H9 (cell line): ENCODE data around the gene SMCHD1. TPM values are rescaled to one million over a fixed set of nuclear protein-coding genes. Genes with fewer than 3 reads are reported as not detected.
"Not testable (repeated sequence)": the region's sequence is repeated elsewhere in the genome, so short reads cannot be mapped to it uniquely, and the experiment has no call there.

ENCODE experiments used
- DNase-seq: peaks from one replicate; pipeline ENCODE4 v3.0.0-alpha.2; 2017
- H2AFZ ChIP-seq: one replicate; pipeline ENCODE4 v1.6.1; 2013; ENCODE audit warnings: mild to moderate bottlenecking, low read length, control low read depth, moderate library complexity
- H2AK5ac ChIP-seq: 2 replicates; pipeline ENCODE4 v1.6.1; 2013; ENCODE audit warnings: low read length, control low read depth, mixed read lengths; ENCODE audit not compliant: insufficient read length
- H2BK120ac ChIP-seq: one replicate; pipeline ENCODE4 v1.6.1; 2013; ENCODE audit warnings: low read depth, mild to moderate bottlenecking, low read length, control low read depth, inconsistent platforms; ENCODE audit not compliant: poor library complexity, severe bottlenecking
- H2BK12ac ChIP-seq: 2 replicates; pipeline ENCODE4 v1.6.1; 2013; ENCODE audit warnings: low read length, control low read depth, mixed read lengths, low read depth; ENCODE audit not compliant: insufficient read length
- H2BK15ac ChIP-seq: 2 replicates; pipeline ENCODE4 v1.6.1; 2013; ENCODE audit warnings: low read depth, low read length, control low read depth
- H2BK20ac ChIP-seq: one replicate; pipeline ENCODE4 v1.6.1; 2013; ENCODE audit warnings: low read depth, mild to moderate bottlenecking, low read length, control low read depth, inconsistent platforms; ENCODE audit not compliant: poor library complexity, severe bottlenecking
- H2BK5ac ChIP-seq: 2 replicates; pipeline ENCODE4 v1.6.1; 2013; ENCODE audit warnings: low read length, control low read depth, mixed read lengths; ENCODE audit not compliant: insufficient read length
- H3K14ac ChIP-seq: 2 replicates; pipeline ENCODE4 v1.6.1; 2013; ENCODE audit warnings: low read length, control low read depth; ENCODE audit not compliant: insufficient read depth
- H3K18ac ChIP-seq: 2 replicates; pipeline ENCODE4 v1.6.1; 2013; ENCODE audit warnings: low read depth, mild to moderate bottlenecking, mixed read lengths, low read length, control low read depth; ENCODE audit not compliant: insufficient read length
- H3K23ac ChIP-seq: 2 replicates; pipeline ENCODE4 v1.6.1; 2013; ENCODE audit warnings: low read length, control low read depth, mixed read lengths, low read depth; ENCODE audit not compliant: insufficient read length
- H3K23me2 ChIP-seq: 2 replicates; pipeline ENCODE4 v1.6.1; 2013; ENCODE audit warnings: low read depth, mild to moderate bottlenecking, mixed read lengths, low read length, control low read depth; ENCODE audit not compliant: insufficient read length, poor library complexity, severe bottlenecking
- H3K27ac ChIP-seq: 2 replicates; pipeline ENCODE4 v1.5.1; 2013; ENCODE audit warnings: low read length, control low read depth, mixed read lengths, low read depth; ENCODE audit not compliant: insufficient read length
- H3K27me3 ChIP-seq: 2 replicates; pipeline ENCODE4 v1.6.1; 2013; ENCODE audit warnings: low read length, control low read depth, inconsistent platforms; ENCODE audit not compliant: insufficient read depth
- H3K4ac ChIP-seq: 2 replicates; pipeline ENCODE4 v1.6.1; 2013; ENCODE audit warnings: low read depth, mild to moderate bottlenecking, control low read depth, inconsistent platforms, low read length, moderate library complexity
- H3K4me1 ChIP-seq: 2 replicates; pipeline ENCODE4 v1.6.1; 2013; ENCODE audit warnings: low read length, control low read depth, inconsistent platforms; ENCODE audit not compliant: insufficient read depth
- H3K4me2 ChIP-seq: 2 replicates; pipeline ENCODE4 v1.6.1; 2013; ENCODE audit warnings: low read length, control low read depth, mixed read lengths; ENCODE audit not compliant: insufficient read length, insufficient read depth
- H3K56ac ChIP-seq: 2 replicates; pipeline ENCODE4 v1.6.1; 2013; ENCODE audit warnings: low read depth, mild to moderate bottlenecking, mixed read lengths, low read length, control low read depth; ENCODE audit not compliant: insufficient read length
- H3K79me1 ChIP-seq: 2 replicates; pipeline ENCODE4 v1.6.1; 2013; ENCODE audit warnings: low read depth, mild to moderate bottlenecking, moderate library complexity, low read length, control low read depth, inconsistent platforms; ENCODE audit not compliant: insufficient read depth, poor library complexity, severe bottlenecking
- H3K79me2 ChIP-seq: 2 replicates; pipeline ENCODE4 v1.6.1; 2013; ENCODE audit warnings: low read length, control low read depth, inconsistent platforms; ENCODE audit not compliant: insufficient read depth
- H3K9ac ChIP-seq: 2 replicates; pipeline ENCODE4 v1.6.1; 2013; ENCODE audit warnings: low read length, control low read depth, mixed read lengths; ENCODE audit not compliant: insufficient read length; ENCODE audit errors: extremely low read depth
- H3K9me3 ChIP-seq: one replicate; pipeline ENCODE4 v1.6.1; 2013; ENCODE audit warnings: low read depth, low read length, inconsistent platforms; ENCODE audit not compliant: control insufficient read depth
- H3T11ph ChIP-seq: one replicate; pipeline ENCODE4 v1.6.1; 2013; ENCODE audit warnings: mild to moderate bottlenecking, low read length, control low read depth, inconsistent platforms
- H4K20me1 ChIP-seq: one replicate; pipeline ENCODE4 v1.6.1; 2013; ENCODE audit not compliant: control insufficient read depth, insufficient read length, insufficient read depth
- H4K5ac ChIP-seq: 2 replicates; pipeline ENCODE4 v1.6.1; 2013; ENCODE audit warnings: low read depth, mild to moderate bottlenecking, mixed read lengths, low read length, control low read depth; ENCODE audit not compliant: insufficient read length
- H4K8ac ChIP-seq: replicated peaks from 2 replicates; pipeline ENCODE4 v1.6.1; 2013; ENCODE audit warnings: low read length, control low read depth, mixed read lengths, low read depth; ENCODE audit not compliant: insufficient read length
- H4K91ac ChIP-seq: 2 replicates; pipeline ENCODE4 v1.6.1; 2013; ENCODE audit warnings: low read depth, mild to moderate bottlenecking, moderate library complexity, mixed read lengths, low read length, control low read depth; ENCODE audit not compliant: insufficient read length
- H3K27ac Mint-ChIP-seq, 3 experiments: 2 replicates in 2 of 3; 3 replicates in 1 of 3; pipeline ENCODE4 v1.8.0; 2020 to 2021; ENCODE audit warnings: mixed read lengths in 3 of 3, mild to moderate bottlenecking in 1 of 3, moderate library complexity in 1 of 3
- H3K27me3 Mint-ChIP-seq: 2 replicates; pipeline ENCODE4 v1.8.0; 2021; ENCODE audit warnings: low read depth, mild to moderate bottlenecking, moderate library complexity, mixed read lengths
- H3K36me3 Mint-ChIP-seq, 3 experiments: 2 replicates in 2 of 3; 3 replicates in 1 of 3; pipeline ENCODE4 v1.8.0; 2020 to 2021; ENCODE audit warnings: low read depth in 3 of 3, mixed read lengths in 3 of 3; ENCODE audit not compliant: insufficient read depth in 1 of 3
- H3K4me1 Mint-ChIP-seq, 2 experiments: 2 replicates each; pipeline ENCODE4 v1.8.0; 2020; ENCODE audit warnings: mixed read lengths in 2 of 2
- H3K4me3 Mint-ChIP-seq, 2 experiments: 2 replicates in 1 of 2; 3 replicates in 1 of 2; pipeline ENCODE4 v1.8.0; 2020 to 2021; ENCODE audit warnings: mild to moderate bottlenecking in 2 of 2, mixed read lengths in 2 of 2, moderate library complexity in 1 of 2
- H3K9me3 Mint-ChIP-seq, 2 experiments: 2 replicates in 1 of 2; 3 replicates in 1 of 2; pipeline ENCODE4 v1.8.0; 2020; ENCODE audit warnings: mild to moderate bottlenecking in 2 of 2, mixed read lengths in 2 of 2, moderate library complexity in 1 of 2
- CTCF ChIP-seq: fragments of 200-600 bp; sonication (generic); conservative IDR thresholded peaks from 3 replicates; pipeline ENCODE4 v1.8.0; 2021; ENCODE audit warnings: antibody characterized with exemption, mild to moderate bottlenecking
- WGBS: extraction: QIAGEN DNeasy Blood & Tissue Kit; methylation state at CpG from one replicate; pipeline ENCODE4 v1.1.7; 2013; ENCODE audit warnings: missing lambda C conversion rate, low lambda C conversion rate, mixed read lengths; ENCODE audit not compliant: insufficient read length; ENCODE audit errors: extremely low coverage; 5-methylcytosine and 5-hydroxymethylcytosine counted together
- total RNA-seq: library from RNA; stranded (reverse); gene quantifications from 2 replicates; pipeline ENCODE4 v1.2.1, GENCODE V29; 2021

SMCHD1 gene
- total RNA-seq, 1 experiment from 2014 or later = 53.5 TPM

- Histone ChIP-seq H3K27ac (no peak overlapping the region), H3K4me1 (no peaks in the 10 kb centered on the region; the same call in 1 of the 2 replicates), H4K8ac (no peak overlapping the region), H2BK20ac (no peak overlapping the region), H2BK120ac (no peak overlapping the region), H3K4ac (no peak overlapping the region), H3K4me2 (no peak overlapping the region), H3T11ph (no peak overlapping the region), H3K56ac (no peak overlapping the region), H3K27me3 (peaks cover 15% of the 10 kb centered on the region; the same call in 1 of the 2 replicates), H2AFZ (no peak overlapping the region), H3K79me2 (no peaks in the 10 kb centered on the region), H3K23me2 (peaks cover 1% of the 10 kb centered on the region), H3K9ac (no peak overlapping the region), H3K23ac (no peak overlapping the region), H3K9me3 (no peaks in the 10 kb centered on the region), H2AK5ac (no peak overlapping the region), H4K91ac (no peak overlapping the region), H2BK12ac (no peak overlapping the region), H3K79me1 (no peaks in the 10 kb centered on the region), H4K20me1 (no peaks in the 10 kb centered on the region), H2BK15ac (no peak overlapping the region), H3K14ac (no peak overlapping the region), H4K5ac (no peak overlapping the region), H3K18ac (no peak overlapping the region), H2BK5ac (no peak overlapping the region)
- no CpG with 5 or more reads among the region's 8 CpGs for WGBS
- no peaks in the 10 kb centered on the region for H3K9me3 Mint-ChIP-seq
- no peaks in the 10 kb centered on the region for H3K36me3 Mint-ChIP-seq
- DNase-seq = no peak
- H3K27ac Mint-ChIP-seq = no peak overlapping the region
- H3K4me1 Mint-ChIP-seq = peaks cover 14 to 20% of the 10 kb centered on the region in 2 experiments
- peaks cover 38% of the 10 kb centered on the region for H3K27me3 Mint-ChIP-seq
- H3K4me3 Mint-ChIP-seq = no peak overlapping the region
- no peak for TF ChIP-seq CTCF
Observed at GRCh38 chr18:2851771-2852170, 196.2 kb downstream of the SMCHD1 start.

GRCh38 chr18:2852460-2852859, 196.9 kb downstream of the SMCHD1 start:
- H3K27ac ChIP-seq, H3K23me2 ChIP-seq, H2BK15ac ChIP-seq, H4K20me1 ChIP-seq, H3K9me3 Mint-ChIP-seq, H2BK12ac ChIP-seq, H3K9me3 ChIP-seq, H3K79me2 ChIP-seq, H3K56ac ChIP-seq, H3K4ac ChIP-seq, H2BK5ac ChIP-seq, H4K91ac ChIP-seq, H3K9ac ChIP-seq, H2BK20ac ChIP-seq, DNase-seq, H3K18ac ChIP-seq, H3K27ac Mint-ChIP-seq, H3K79me1 ChIP-seq, H3K4me3 Mint-ChIP-seq, H2BK120ac ChIP-seq, H3K4me1 ChIP-seq, H3K36me3 Mint-ChIP-seq, H3T11ph ChIP-seq, H4K5ac ChIP-seq, H3K4me2 ChIP-seq, H4K8ac ChIP-seq, H2AFZ ChIP-seq, H3K23ac ChIP-seq, H3K14ac ChIP-seq, H2AK5ac ChIP-seq: not testable (repeated sequence)
- Mint-ChIP-seq H3K27me3 (peaks cover 37% of the 10 kb centered on the region), H3K4me1 (peaks cover 14 to 20% of the 10 kb centered on the region in 2 experiments)
- H3K27me3 ChIP-seq = peaks cover 14% of the 10 kb centered on the region; the same call in 1 of the 2 replicates
- WGBS = no CpG with 5 or more reads among the region's 12 CpGs
